ENCODE data around the gene CACNA1C.

- no peak for TF ChIP-seq CTCF (IDR thresholded peaks at IDR 0.05)
- no peak for TF ChIP-seq POLR2A (IDR thresholded peaks at IDR 0.05)
- no peak for TF ChIP-seq POLR2AphosphoS5 (IDR thresholded peaks at IDR 0.05)
These were observed 198.9 kb downstream of the CACNA1C start for GRCh38 chr12:2251526-2252209.

Measured in upper lobe of left lung (tissue), 4 donors.